GM19468 (cell line): ENCODE results near the gene ZNF609.

ENCODE experiments used
- ATAC-seq: cut with Tn5 transposase; IDR thresholded peaks from one replicate; pipeline ENCODE4 v1.9.1; 2021; ENCODE audit warnings: mild to moderate bottlenecking, moderate library complexity, moderate number of reproducible peaks; ENCODE audit not compliant: unreplicated experiment; ENCODE audit errors: extremely low read depth

The ZNF609 gene

DNA sequence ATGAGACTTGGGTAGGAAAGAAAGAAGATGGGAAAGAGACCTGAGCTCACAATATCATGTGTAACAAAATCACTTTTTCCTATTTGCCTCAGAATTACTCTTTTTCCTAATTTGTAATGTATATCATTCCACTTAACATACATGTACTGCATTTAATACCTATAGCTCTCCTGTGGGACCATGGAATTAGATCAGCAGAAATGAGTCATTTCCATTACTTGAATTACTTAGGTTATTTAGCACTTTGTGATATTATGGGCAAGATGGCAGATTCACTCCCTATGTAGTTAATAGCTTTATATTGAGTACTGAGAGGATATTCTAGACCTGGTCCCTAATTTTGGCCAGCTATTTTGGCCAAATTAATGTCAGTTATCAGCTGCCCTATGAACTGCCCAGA is 70.5 kb downstream of the ZNF609 start:
- no peak for ATAC-seq

- no peak for ATAC-seq
These were observed 72.3 kb downstream of the ZNF609 start for GRCh38 chr15:64532521-64533315.

GRCh38 chr15:64535460-64536243 is 75.3 kb downstream of the ZNF609 start:
- ATAC-seq = no peak

DNA sequence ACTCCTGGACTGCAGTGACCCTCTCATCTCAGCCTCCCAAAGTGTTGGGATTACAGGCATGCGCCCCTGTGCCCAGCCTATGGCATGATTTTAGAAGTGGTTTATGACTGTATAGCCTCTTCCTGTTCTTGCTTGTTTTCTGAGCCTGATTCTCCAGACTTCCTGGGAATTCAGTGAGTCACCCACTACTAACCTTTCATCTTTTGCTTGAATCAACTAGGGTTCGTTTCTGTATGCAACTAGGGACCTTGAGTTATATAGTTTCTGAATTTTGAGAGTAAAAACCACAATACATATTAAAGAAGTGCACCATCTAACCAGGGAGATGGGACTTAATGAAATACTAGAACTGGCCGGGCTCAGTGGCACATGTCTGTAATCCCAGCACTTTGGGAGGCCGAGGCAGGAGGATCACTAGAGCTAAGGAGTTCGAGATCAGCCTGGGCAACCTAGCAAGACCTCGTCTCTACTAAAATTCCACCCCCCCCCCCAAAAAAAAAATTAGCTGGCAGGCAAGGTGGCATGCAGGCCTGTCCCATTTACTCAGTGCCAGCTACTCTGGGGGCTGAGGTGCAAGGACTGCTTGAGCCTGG is 76.0 kb downstream of the ZNF609 start:
- no peak for ATAC-seq

DNA sequence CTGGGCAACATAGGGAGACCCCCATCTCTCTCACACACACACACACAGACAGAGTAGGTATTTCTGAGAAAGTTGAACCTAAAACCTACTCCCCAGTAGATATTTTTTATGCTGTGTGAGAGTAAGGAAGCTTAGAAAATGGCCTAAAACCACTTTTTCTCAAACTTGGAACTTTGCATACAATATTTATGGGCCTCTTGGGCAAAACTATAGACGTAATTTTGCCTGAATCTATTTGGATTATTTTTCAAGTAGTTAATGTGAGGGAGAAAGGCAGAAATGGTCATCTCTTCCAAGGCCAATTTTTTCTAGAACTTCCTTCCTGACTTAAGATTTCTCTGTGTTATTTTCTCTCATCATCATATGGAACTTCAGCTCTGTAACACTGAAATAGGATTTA is 81.7 kb downstream of the ZNF609 start:
- no peak for ATAC-seq

- ATAC-seq = no peak
These were observed 84.1 kb downstream of the ZNF609 start for GRCh38 chr15:64544450-64544849.

DNA sequence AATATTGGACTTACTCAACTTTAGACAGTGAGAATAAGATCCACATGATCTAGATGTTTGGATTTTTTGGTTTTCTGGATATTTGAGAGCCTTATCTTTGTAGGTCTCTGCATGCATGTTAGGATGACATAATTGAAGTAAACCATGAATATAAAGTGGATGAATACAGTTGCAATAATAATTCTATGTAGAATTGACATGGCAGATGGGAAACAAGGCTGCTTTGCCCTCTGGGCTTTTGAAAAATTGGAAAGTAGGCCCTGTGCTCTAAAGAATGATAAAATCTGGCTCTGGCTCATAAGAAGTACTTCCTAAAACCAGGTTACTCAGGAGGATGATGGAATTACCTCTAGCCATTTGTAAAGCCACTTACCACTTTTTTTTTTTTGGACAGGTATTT is 86.9 kb downstream of the ZNF609 start:
- no peak for ATAC-seq

GRCh38 chr15:64548235-64548634 is 87.9 kb downstream of the ZNF609 start:
- ATAC-seq = no peak

DNA sequence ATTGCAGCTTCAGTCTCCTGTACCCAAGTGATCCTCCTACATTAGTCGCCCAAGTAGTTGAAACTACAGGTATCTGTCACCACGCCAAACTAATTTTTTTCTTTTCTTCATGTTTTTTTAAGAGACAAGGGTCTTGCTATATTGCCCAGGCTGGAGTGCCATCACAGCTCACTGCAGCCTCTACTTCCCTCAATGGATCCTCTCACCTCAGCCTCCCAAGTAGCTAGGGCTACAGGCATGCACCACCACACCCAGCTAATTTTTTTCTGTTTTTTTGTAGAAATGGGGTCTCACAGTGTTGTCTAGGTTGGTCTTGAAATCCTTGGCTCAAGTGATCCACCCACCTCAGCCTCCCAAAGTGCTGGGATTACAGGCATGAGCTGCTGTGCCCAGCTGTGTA is 89.5 kb downstream of the ZNF609 start:
- ATAC-seq = no peak

- no peak for ATAC-seq
These were observed 92.0 kb downstream of the ZNF609 start for GRCh38 chr15:64552281-64552948.

GRCh38 chr15:64558460-64559179 is 98.2 kb downstream of the ZNF609 start:
- no peak for ATAC-seq

- ATAC-seq = no peak
These were observed 98.9 kb downstream of the ZNF609 start for GRCh38 chr15:64559243-64559642.

DNA sequence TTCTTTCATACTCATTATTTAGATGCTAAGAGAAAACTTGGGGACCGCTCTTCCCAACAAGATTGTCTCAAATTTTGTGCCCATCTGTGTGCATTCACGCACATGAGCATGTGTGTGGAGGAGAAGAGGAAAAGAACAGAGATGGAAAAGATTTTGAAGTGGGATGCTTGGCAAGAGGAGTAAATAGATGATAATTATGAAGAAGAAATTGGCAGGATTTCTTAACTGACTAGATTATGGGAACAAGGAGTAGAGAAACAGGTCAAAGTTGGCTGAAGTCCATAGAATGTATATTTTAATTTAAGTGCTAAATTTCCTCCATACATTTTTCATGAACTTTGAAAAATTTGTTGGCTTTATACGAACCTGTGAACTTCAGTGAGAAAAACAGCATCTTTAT is 100.1 kb downstream of the ZNF609 start:
- ATAC-seq = no peak

- ATAC-seq = no peak
These were observed 100.6 kb downstream of the ZNF609 start for GRCh38 chr15:64560998-64561397.

- no peak for ATAC-seq
These were observed 101.7 kb downstream of the ZNF609 start for GRCh38 chr15:64562003-64562640.

- ATAC-seq = no peak
These were observed 105.7 kb downstream of the ZNF609 start for GRCh38 chr15:64566102-64566501.

- no peak for ATAC-seq
These were observed 106.5 kb downstream of the ZNF609 start for GRCh38 chr15:64566629-64567427.

DNA sequence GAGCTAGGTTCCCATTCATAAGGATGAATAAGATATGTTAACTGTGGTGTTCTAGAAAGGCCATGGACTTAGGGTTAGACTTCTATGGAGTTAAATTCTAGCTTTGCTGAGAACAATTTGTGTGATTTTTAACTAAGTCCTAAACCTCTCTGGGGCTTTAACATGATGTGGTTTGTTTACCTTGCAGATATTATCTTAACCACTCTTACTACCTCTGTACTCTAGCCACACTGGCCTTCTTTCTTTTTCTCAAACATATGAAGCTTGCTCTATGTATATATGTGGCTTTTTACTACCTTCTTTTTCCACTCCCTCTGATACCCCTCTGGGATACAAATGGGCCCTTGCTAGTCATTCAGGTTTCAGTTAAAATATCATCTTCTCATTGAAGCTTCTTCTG is 108.4 kb downstream of the ZNF609 start:
- peak; percentile 42 for ATAC-seq

GRCh38 chr15:64571857-64572291 is 111.5 kb downstream of the ZNF609 start:
- no peak for ATAC-seq
